ENCODE measurements around the gene PCDH12. TPM values are rescaled to one million over a fixed set of nuclear protein-coding genes. Genes with fewer than 3 reads are reported as not detected.

Gene PCDH12
- total and polyA plus RNA-seq, 10 of the 15 experiments (the other 5 are each of a cell fraction or from before 2014, with no cell fraction given): 0.01 to 0.14 (median 0.06) TPM; not detected in 4

DNA sequence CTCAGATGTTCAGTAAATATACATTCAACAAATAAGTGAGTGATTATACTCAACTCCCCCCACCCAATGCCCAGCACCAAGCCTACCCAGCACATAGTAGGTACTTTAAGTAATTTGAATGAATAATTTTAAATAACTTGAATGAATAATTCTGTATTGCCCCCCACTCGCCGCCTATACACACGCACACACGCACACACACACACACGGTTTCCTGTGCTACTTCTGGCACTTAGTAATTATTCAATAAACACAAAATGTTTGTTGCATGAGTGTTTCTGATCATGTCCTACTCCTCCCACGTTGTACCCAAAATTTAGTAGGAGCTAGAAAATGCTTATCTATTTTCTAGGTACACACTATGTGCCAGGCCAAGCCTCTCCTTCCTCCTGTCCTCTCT lies 16.2 kb downstream of the PCDH12 start (continued):
- TF ChIP-seq BCL11A (IDR thresholded peaks at IDR 0.05; ENCODE audit: low read depth, low read length) (no peak), SMAD5 (IDR thresholded peaks at IDR 0.05; ENCODE audit: low read depth) (no peak), MTA3 (IDR thresholded peaks at IDR 0.05; ENCODE audit: borderline replicate concordance, low read length) (no peak), POU2F2 (IDR thresholded peaks at IDR 0.05; ENCODE audit: borderline replicate concordance, low read depth, low read length) (no peak), MXI1 (IDR thresholded peaks at IDR 0.05; ENCODE audit: low read depth, low read length) (no peak), EED (IDR thresholded peaks at IDR 0.05; ENCODE audit: low read depth) (no peak), SIX5 (IDR thresholded peaks at IDR 0.05; ENCODE audit: low read depth, low read length, severe bottlenecking) (no peak)

DNA sequence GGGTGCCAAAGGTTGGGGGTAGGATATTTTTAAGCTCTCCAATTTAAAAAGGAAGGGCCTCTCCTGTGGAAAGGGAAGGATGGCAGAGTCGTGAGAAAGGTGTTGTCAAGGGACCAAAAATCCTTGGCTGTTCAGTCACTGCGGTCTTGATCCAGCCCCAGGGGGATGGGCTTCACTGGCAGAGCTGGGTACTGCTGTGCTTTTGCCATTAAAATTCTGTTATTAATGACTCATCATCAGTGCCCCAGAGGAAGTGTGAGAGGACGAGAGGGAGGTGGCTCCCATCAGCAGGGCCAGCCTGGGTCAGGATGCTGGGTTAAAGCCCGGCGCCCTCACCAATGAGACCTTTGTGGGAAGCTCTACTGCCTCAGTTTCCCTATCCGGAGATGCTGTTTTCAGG lies 16.7 kb downstream of the PCDH12 start:
- Histone ChIP-seq H3K9ac (ENCODE audit: control insufficient read depth, insufficient read depth, low read length) (no peak overlapping the region), H4K20me1 (ENCODE audit: control insufficient read depth, insufficient read depth) (no peaks in the 10 kb centered on the region), H3K27me3 (replicated peaks in 1 of 2; ENCODE audit: control insufficient read depth in 2 of 2, insufficient read depth in 2 of 2, low read length in 1 of 2) (no peaks in the 10 kb centered on the region), H3K79me2 (ENCODE audit: control insufficient read depth, insufficient read depth, low read length) (no peaks in the 10 kb centered on the region), H3K4me3 (no peak overlapping the region), H2AFZ (ENCODE audit: control insufficient read depth, low read depth, low read length) (no peak overlapping the region), H3K4me2 (ENCODE audit: control insufficient read depth, insufficient read depth) (no peak overlapping the region), H3K4me1 (ENCODE audit: control insufficient read depth, insufficient read depth, low read length) (no peaks in the 10 kb centered on the region), H3K9me3 (replicated peaks; ENCODE audit: control insufficient read depth, insufficient read depth, low read length) (no peaks in the 10 kb centered on the region), H3K27ac (ENCODE audit: control insufficient read depth, insufficient read depth) (no peak overlapping the region), H3K36me3 (ENCODE audit: control insufficient read depth in 2 of 2, insufficient read depth in 2 of 2, low read length in 1 of 2) (peaks cover 3 to 13% of the 10 kb centered on the region in 2 experiments)
- intact Hi-C loops (cut with micrococcal nuclease; ENCODE audit: unreplicated experiment): no loop called here
- ChIA-PET RAD21 (ENCODE audit: unreplicated experiment) (no interaction called here), CTCF (interaction anchor here (1.1 to 6.3 kb wide), 3 partner anchors 20 to 38 kb away, joined by 4 to 36 read pairs (median 4); no protein-coding TSS in a partner anchor), SMC1A (ENCODE audit: uncharacterized antibody, unreplicated experiment) (interaction anchor here (1.0 to 1.3 kb wide), 2 partner anchors 18 to 29 kb away, joined by 3 read pairs; partner anchors contain the start of gene DELE1), POLR2A (no interaction called here)
- BruUV-seq (replicated peaks): no TSS peak
- DNase-seq (ENCODE audit: low read depth, low spot score) (no peak), FAIRE-seq (no peak), ATAC-seq (peak; percentile 26; the same call in 1 of the 3 replicates)
- in situ Hi-C loops (cut with MboI): no loop called here
- TF ChIP-seq RELA (IDR thresholded peaks at IDR 0.05; ENCODE audit: borderline replicate concordance, partially characterized antibody) (no peak), NFXL1 (IDR thresholded peaks at IDR 0.05; ENCODE audit: borderline replicate concordance) (no peak), MEF2B (IDR thresholded peaks at IDR 0.05; ENCODE audit: partially characterized antibody, poor library complexity, severe bottlenecking) (no peak), GATAD2B (conservative IDR thresholded peaks at IDR 0.05; ENCODE audit: low read depth) (no peak), KLF5 (IDR thresholded peaks at IDR 0.05; ENCODE audit: partially characterized antibody) (no peak), SREBF2 (IDR thresholded peaks at IDR 0.05; ENCODE audit: low read length) (no peak), TARDBP (IDR thresholded peaks at IDR 0.05; ENCODE audit: borderline replicate concordance) (no peak), EED (IDR thresholded peaks at IDR 0.05; ENCODE audit: low read depth) (no peak), LARP7 (IDR thresholded peaks at IDR 0.05) (no peak), SMC3 (IDR thresholded peaks at IDR 0.05; ENCODE audit: borderline replicate concordance, low read length) (no peak), EZH2 (IDR thresholded peaks at IDR 0.05; ENCODE audit: borderline replicate concordance, control insufficient read depth, low read depth, low read length) (no peak), NFIC (IDR thresholded peaks at IDR 0.05; ENCODE audit: low read depth, low read length) (no peak), SREBF1 (IDR thresholded peaks at IDR 0.05; ENCODE audit: low read length) (no peak), SUPT20H (IDR thresholded peaks at IDR 0.05; ENCODE audit: borderline replicate concordance, control insufficient read depth, low read depth, low read length) (no peak)
- TF ChIP-seq, protein P1, sequence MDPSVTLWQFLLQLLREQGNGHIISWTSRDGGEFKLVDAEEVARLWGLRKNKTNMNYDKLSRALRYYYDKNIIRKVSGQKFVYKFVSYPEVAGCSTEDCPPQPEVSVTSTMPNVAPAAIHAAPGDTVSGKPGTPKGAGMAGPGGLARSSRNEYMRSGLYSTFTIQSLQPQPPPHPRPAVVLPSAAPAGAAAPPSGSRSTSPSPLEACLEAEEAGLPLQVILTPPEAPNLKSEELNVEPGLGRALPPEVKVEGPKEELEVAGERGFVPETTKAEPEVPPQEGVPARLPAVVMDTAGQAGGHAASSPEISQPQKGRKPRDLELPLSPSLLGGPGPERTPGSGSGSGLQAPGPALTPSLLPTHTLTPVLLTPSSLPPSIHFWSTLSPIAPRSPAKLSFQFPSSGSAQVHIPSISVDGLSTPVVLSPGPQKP (IDR thresholded peaks at IDR 0.05; ENCODE audit: low read depth, low read length): no peak
- TF ChIP-seq, protein P2, sequence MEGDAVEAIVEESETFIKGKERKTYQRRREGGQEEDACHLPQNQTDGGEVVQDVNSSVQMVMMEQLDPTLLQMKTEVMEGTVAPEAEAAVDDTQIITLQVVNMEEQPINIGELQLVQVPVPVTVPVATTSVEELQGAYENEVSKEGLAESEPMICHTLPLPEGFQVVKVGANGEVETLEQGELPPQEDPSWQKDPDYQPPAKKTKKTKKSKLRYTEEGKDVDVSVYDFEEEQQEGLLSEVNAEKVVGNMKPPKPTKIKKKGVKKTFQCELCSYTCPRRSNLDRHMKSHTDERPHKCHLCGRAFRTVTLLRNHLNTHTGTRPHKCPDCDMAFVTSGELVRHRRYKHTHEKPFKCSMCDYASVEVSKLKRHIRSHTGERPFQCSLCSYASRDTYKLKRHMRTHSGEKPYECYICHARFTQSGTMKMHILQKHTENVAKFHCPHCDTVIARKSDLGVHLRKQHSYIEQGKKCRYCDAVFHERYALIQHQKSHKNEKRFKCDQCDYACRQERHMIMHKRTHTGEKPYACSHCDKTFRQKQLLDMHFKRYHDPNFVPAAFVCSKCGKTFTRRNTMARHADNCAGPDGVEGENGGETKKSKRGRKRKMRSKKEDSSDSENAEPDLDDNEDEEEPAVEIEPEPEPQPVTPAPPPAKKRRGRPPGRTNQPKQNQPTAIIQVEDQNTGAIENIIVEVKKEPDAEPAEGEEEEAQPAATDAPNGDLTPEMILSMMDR (IDR thresholded peaks at IDR 0.05 in 2 of 3, conservative IDR thresholded peaks at IDR 0.05 in 1 of 3; ENCODE audit: control insufficient read depth in 2 of 3, extremely low read depth in 1 of 3, insufficient read depth in 1 of 3, low read depth in 3 of 3, low read length in 3 of 3): no peak
- WGBS (ENCODE audit: insufficient coverage, insufficient replicate concordance, low lambda C conversion rate, missing lambda C conversion rate): 73% methylated on average over 6 of the region's 6 CpGs
